ENCODE measurements around the gene EMC6. TPM values are rescaled to one million over a fixed set of nuclear protein-coding genes. Genes with fewer than 3 reads are reported as not detected.

Gene EMC6
- total RNA-seq, 1 donor from 2014 or later = 32.9 TPM

- ATAC-seq = no peak
- Histone ChIP-seq H3K27me3 (ENCODE audit: low read depth) (no peaks in the 10 kb centered on the region), H3K27ac (peak overlapping the region; percentile 96), H3K36me3 (peaks cover 10% of the 10 kb centered on the region), H3K4me1 (peaks cover 36% of the 10 kb centered on the region), H3K4me3 (peak overlapping the region; percentile 93), H3K9me3 (no peaks in the 10 kb centered on the region)
- DNase-seq = no peak
- no peak for TF ChIP-seq CTCF (IDR thresholded peaks at IDR 0.05)
- intact Hi-C loops (cut with DNase I) = no loop called here
These were observed 404 bp downstream of the EMC6 start for GRCh38 chr17:3669085-3669347.

- peak overlapping the region; percentile 96 for H3K27ac ChIP-seq
- ATAC-seq (no peak), DNase-seq (no peak)
- peak overlapping the region; percentile 93 for H3K4me3 ChIP-seq
- intact Hi-C loops (cut with DNase I) = no loop called here
- H3K9me3 ChIP-seq = no peaks in the 10 kb centered on the region
- H3K4me1 ChIP-seq = peaks cover 36% of the 10 kb centered on the region
- H3K36me3 ChIP-seq = peaks cover 5% of the 10 kb centered on the region
- no peak for TF ChIP-seq CTCF (IDR thresholded peaks at IDR 0.05)
- no peaks in the 10 kb centered on the region for H3K27me3 ChIP-seq (ENCODE audit: low read depth)
These were observed 936 bp downstream of the EMC6 start for GRCh38 chr17:3669548-3669947.

- no peaks in the 10 kb centered on the region for H3K27me3 ChIP-seq (ENCODE audit: low read depth)
- no peak overlapping the region for H3K27ac ChIP-seq
- no peaks in the 10 kb centered on the region for H3K36me3 ChIP-seq
- TF ChIP-seq CTCF (IDR thresholded peaks at IDR 0.05) = no peak
- intact Hi-C loops (cut with DNase I) = no loop called here
- H3K4me3 ChIP-seq = no peak overlapping the region
- peaks cover 18% of the 10 kb centered on the region for H3K4me1 ChIP-seq
- no peak for DNase-seq
- no peak for ATAC-seq
- no peaks in the 10 kb centered on the region for H3K9me3 ChIP-seq
These were observed 4.0 kb downstream of the EMC6 start for GRCh38 chr17:3672571-3672970.

- DNase-seq (no peak), ATAC-seq (no peak)
- Histone ChIP-seq H3K4me3 (no peak overlapping the region), H3K9me3 (no peaks in the 10 kb centered on the region), H3K27ac (no peak overlapping the region), H3K4me1 (no peaks in the 10 kb centered on the region), H3K27me3 (ENCODE audit: low read depth) (peaks cover 4% of the 10 kb centered on the region), H3K36me3 (no peaks in the 10 kb centered on the region)
- intact Hi-C loops (cut with DNase I) = no loop called here
- TF ChIP-seq CTCF (IDR thresholded peaks at IDR 0.05) = no peak
These were observed 7.3 kb downstream of the EMC6 start for GRCh38 chr17:3675886-3676285.

GRCh38 chr17:3678095-3678820 is 9.6 kb downstream of the EMC6 start:
- Histone ChIP-seq H3K4me3 (no peak overlapping the region), H3K36me3 (no peaks in the 10 kb centered on the region), H3K27ac (no peak overlapping the region), H3K4me1 (no peaks in the 10 kb centered on the region), H3K27me3 (ENCODE audit: low read depth) (peaks cover 23% of the 10 kb centered on the region), H3K9me3 (no peaks in the 10 kb centered on the region)
- DNase-seq = no peak
- intact Hi-C loops (cut with DNase I) = no loop called here
- TF ChIP-seq CTCF (IDR thresholded peaks at IDR 0.05) = no peak
- ATAC-seq = peak in 1 of 2 donors; percentile 13

All from lower lobe of right lung (tissue), 2 donors.